OCI-LY3 (cell line): ENCODE results near the gene CBLL2.

Experiments used
- EZH2phosphoT487 ChIP-seq: fragments of 200-600 bp; shearing (Covaris generic); IDR thresholded peaks from 2 replicates; pipeline ENCODE4 v1.6.1; 2018; ENCODE audit warnings: antibody characterized with exemption, mixed run types, low read depth
- TF ChIP-seq, protein P1 (sequence below): fragments of 200-600, 300-600 bp; sonication (generic); IDR thresholded peaks from 2 replicates; pipeline ENCODE4 v1.5.1; 2014; ENCODE audit warnings: antibody characterized with exemption, low read length, low read depth

GRCh38 chrX:22273714-22274317 is 1.1 kb downstream of the CBLL2 start:
- TF ChIP-seq, protein P1, sequence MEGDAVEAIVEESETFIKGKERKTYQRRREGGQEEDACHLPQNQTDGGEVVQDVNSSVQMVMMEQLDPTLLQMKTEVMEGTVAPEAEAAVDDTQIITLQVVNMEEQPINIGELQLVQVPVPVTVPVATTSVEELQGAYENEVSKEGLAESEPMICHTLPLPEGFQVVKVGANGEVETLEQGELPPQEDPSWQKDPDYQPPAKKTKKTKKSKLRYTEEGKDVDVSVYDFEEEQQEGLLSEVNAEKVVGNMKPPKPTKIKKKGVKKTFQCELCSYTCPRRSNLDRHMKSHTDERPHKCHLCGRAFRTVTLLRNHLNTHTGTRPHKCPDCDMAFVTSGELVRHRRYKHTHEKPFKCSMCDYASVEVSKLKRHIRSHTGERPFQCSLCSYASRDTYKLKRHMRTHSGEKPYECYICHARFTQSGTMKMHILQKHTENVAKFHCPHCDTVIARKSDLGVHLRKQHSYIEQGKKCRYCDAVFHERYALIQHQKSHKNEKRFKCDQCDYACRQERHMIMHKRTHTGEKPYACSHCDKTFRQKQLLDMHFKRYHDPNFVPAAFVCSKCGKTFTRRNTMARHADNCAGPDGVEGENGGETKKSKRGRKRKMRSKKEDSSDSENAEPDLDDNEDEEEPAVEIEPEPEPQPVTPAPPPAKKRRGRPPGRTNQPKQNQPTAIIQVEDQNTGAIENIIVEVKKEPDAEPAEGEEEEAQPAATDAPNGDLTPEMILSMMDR: no peak
- no peak for TF ChIP-seq EZH2phosphoT487
